GM12891 (cell line): ENCODE measurements around the gene DCLK1.

Experiments
- POLR2A ChIP-seq: IDR thresholded peaks from 2 replicates; pipeline ENCODE4 v1.6.1; 2011; ENCODE audit warnings: low read depth, low read length, control low read depth
- POLR2AphosphoS5 ChIP-seq: IDR thresholded peaks from 2 replicates; pipeline ENCODE4 v1.6.1; 2011; ENCODE audit warnings: low read depth, low read length, control low read depth
- SPI1 ChIP-seq: IDR thresholded peaks from 2 replicates; pipeline ENCODE4 v1.6.1; 2011; ENCODE audit warnings: low read depth, low read length, control low read depth
- TAF1 ChIP-seq: IDR thresholded peaks from 2 replicates; pipeline ENCODE4 v1.6.1; 2011; ENCODE audit warnings: low read depth, low read length, control low read depth

DNA sequence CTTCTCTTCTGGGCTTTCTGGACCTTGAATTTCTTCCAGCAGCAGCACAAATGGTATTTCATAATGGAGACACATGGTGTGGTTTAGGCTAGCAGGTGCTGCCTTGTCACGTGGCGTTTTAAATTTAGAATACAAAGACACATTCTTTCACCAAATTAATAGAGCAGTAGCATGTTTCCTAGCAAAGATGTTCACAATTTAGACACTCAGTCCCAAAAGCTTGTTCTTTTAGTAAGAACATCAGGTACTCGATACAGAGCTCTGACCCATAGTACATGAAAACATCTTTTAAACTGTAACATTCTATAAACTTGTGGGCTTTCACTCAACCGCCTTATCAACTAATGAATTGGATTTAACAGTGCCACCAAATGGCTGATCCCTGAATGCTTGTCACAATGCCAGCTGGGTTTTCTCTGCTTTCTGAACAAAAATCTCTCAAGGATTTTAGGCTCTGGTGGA is 290.1 kb downstream of the DCLK1 start:
- TF ChIP-seq TAF1 (no peak), POLR2A (no peak), POLR2AphosphoS5 (no peak), SPI1 (no peak)
